Measurements from ENCODE around the gene PRKAG2.
"Not testable (repeated sequence)": the region's sequence is repeated elsewhere in the genome, so short reads cannot be mapped to it uniquely, and the experiment has no call there.

The PRKAG2 gene

GRCh38 chr7:151802469-151802846 is 74.5 kb downstream of the PRKAG2 start:
- H3K27ac ChIP-seq, result no peak overlapping the region
- no peak for TF ChIP-seq CTCF (conservative IDR thresholded peaks at IDR 0.05)

- no peak for TF ChIP-seq CTCF (conservative IDR thresholded peaks at IDR 0.05)
- H3K27ac ChIP-seq, result no peak overlapping the region
Observed at GRCh38 chr7:151801782-151802468, 75.0 kb downstream of the PRKAG2 start.

- no peak overlapping the region for H3K27ac ChIP-seq
- TF ChIP-seq CTCF (conservative IDR thresholded peaks at IDR 0.05), result no peak
Observed at GRCh38 chr7:151801291-151801690, 75.6 kb downstream of the PRKAG2 start.

GRCh38 chr7:151800861-151801260 is 76.1 kb downstream of the PRKAG2 start:
- no peak for TF ChIP-seq CTCF (conservative IDR thresholded peaks at IDR 0.05)
- no peak overlapping the region for H3K27ac ChIP-seq

- H3K27ac ChIP-seq, result no peak overlapping the region
- no peak for TF ChIP-seq CTCF (conservative IDR thresholded peaks at IDR 0.05)
Observed at GRCh38 chr7:151800391-151800790, 76.5 kb downstream of the PRKAG2 start.

GRCh38 chr7:151799506-151799905 is 77.4 kb downstream of the PRKAG2 start:
- H3K27ac ChIP-seq, result no peak overlapping the region
- TF ChIP-seq CTCF (conservative IDR thresholded peaks at IDR 0.05), result no peak

GRCh38 chr7:151798851-151799448 is 78.0 kb downstream of the PRKAG2 start:
- H3K27ac ChIP-seq, result no peak overlapping the region
- no peak for TF ChIP-seq CTCF (conservative IDR thresholded peaks at IDR 0.05)

- not testable (repeated sequence) for H3K27ac ChIP-seq
Observed at GRCh38 chr7:151797667-151798307, 79.1 kb downstream of the PRKAG2 start.

Data from VCaP (cell line).